WTC11 (cell line): ENCODE results near the gene KIAA1755. TPM values are rescaled to one million over a fixed set of nuclear protein-coding genes. Genes with fewer than 3 reads are reported as not detected.

Source experiments
- ATAC-seq: fragments of 200-7000 bp; cut with Tn5 transposase; 2 replicates; pipeline ENCODE4 v1.10.0; 2021; ENCODE audit warnings: mild to moderate bottlenecking, moderate library complexity
- CTCF ChIA-PET: fragments of 300-600 bp; sonication (Branson Sonifier 250); formaldehyde crosslinking; loops from one replicate; lab custom pipeline; 2021; ENCODE audit warnings: antibody characterized with exemption; lab: Charles Lee
- POLR2A ChIA-PET: fragments of 350-600 bp; sonication (Branson Sonifier 250); formaldehyde crosslinking; loops from one replicate; lab custom pipeline; 2021; ENCODE audit warnings: antibody characterized with exemption; lab: Charles Lee
- DNase-seq: peaks from one replicate; pipeline ENCODE4 v3.0.0; 2021; ENCODE audit warnings: low spot score
- H3K27ac Mint-ChIP-seq: 2 replicates; pipeline ENCODE4 v1.8.0; 2021; ENCODE audit warnings: mixed read lengths
- H3K27me3 Mint-ChIP-seq: 2 replicates; pipeline ENCODE4 v1.8.0; 2021; ENCODE audit warnings: low read depth, mild to moderate bottlenecking, moderate library complexity, mixed read lengths
- H3K36me3 Mint-ChIP-seq: 2 replicates; pipeline ENCODE4 v1.8.0; 2021; ENCODE audit warnings: mixed read lengths
- H3K4me1 Mint-ChIP-seq: 2 replicates; pipeline ENCODE4 v1.8.0; 2022; ENCODE audit warnings: mixed read lengths
- H3K4me3 Mint-ChIP-seq: 2 replicates; pipeline ENCODE4 v1.8.0; 2021; ENCODE audit warnings: mild to moderate bottlenecking, moderate library complexity, mixed read lengths
- H3K9me3 Mint-ChIP-seq: 2 replicates; pipeline ENCODE4 v1.8.0; 2021; ENCODE audit warnings: mixed read lengths
- ARID4B ChIP-seq: sonication (generic); formaldehyde crosslinking; IDR thresholded peaks from 2 replicates; pipeline ENCODE4 v1.8.0; 2023; ENCODE audit warnings: missing genetic modification reagents, mild to moderate bottlenecking, borderline replicate concordance
- CREB1 ChIP-seq: sonication (generic); formaldehyde crosslinking; IDR thresholded peaks from 2 replicates; pipeline ENCODE4 v1.8.0; 2023; ENCODE audit warnings: mild to moderate bottlenecking, missing genetic modification reagents
- FOXP1 ChIP-seq: sonication (generic); formaldehyde crosslinking; IDR thresholded peaks from 2 replicates; pipeline ENCODE4 v1.8.0; 2022; ENCODE audit warnings: missing genetic modification reagents, mild to moderate bottlenecking, moderate library complexity, borderline replicate concordance
- GTF2I ChIP-seq: fragments of 250-450 bp; sonication (Bioruptor Pico); conservative IDR thresholded peaks from 2 replicates; pipeline ENCODE4 v1.4.0; 2021; ENCODE audit warnings: mild to moderate bottlenecking
- NFYB ChIP-seq: sonication (generic); formaldehyde crosslinking; conservative IDR thresholded peaks from 2 replicates; pipeline ENCODE4 v1.8.0; 2022; ENCODE audit warnings: low read depth, missing genetic modification reagents
- PRDM15 ChIP-seq: sonication (generic); formaldehyde crosslinking; IDR thresholded peaks from 2 replicates; pipeline ENCODE4 v1.8.0; 2022; ENCODE audit warnings: missing genetic modification reagents
- SMAD3 ChIP-seq: sonication (generic); formaldehyde crosslinking; IDR thresholded peaks from 2 replicates; pipeline ENCODE4 v1.8.0; 2022; ENCODE audit warnings: missing genetic modification reagents, mild to moderate bottlenecking, borderline replicate concordance
- TCF7 ChIP-seq: sonication (generic); formaldehyde crosslinking; IDR thresholded peaks from 2 replicates; pipeline ENCODE4 v1.8.0; 2022; ENCODE audit warnings: mild to moderate bottlenecking, low read depth, missing genetic modification reagents, moderate library complexity
- TP53 ChIP-seq: sonication (generic); formaldehyde crosslinking; IDR thresholded peaks from 2 replicates; pipeline ENCODE4 v1.8.1; 2023; ENCODE audit warnings: mild to moderate bottlenecking, missing genetic modification reagents
- ZNF138 ChIP-seq: sonication (generic); formaldehyde crosslinking; conservative IDR thresholded peaks from 2 replicates; pipeline ENCODE4 v1.8.1; 2022; ENCODE audit warnings: mild to moderate bottlenecking, moderate library complexity, missing genetic modification reagents
- ZNF263 ChIP-seq: sonication (generic); formaldehyde crosslinking; IDR thresholded peaks from 2 replicates; pipeline ENCODE4 v1.8.1; 2022; ENCODE audit warnings: low read depth, mild to moderate bottlenecking, moderate library complexity, missing genetic modification reagents
- ZNF317 ChIP-seq: sonication (generic); formaldehyde crosslinking; IDR thresholded peaks from 2 replicates; pipeline ENCODE4 v1.8.1; 2023; ENCODE audit warnings: low read depth, mild to moderate bottlenecking, moderate library complexity, missing genetic modification reagents, borderline replicate concordance
- ZNF396 ChIP-seq: fragments of 250-450 bp; sonication (Bioruptor Pico); IDR thresholded peaks from 2 replicates; pipeline ENCODE4 v1.8.0; 2021; ENCODE audit warnings: mild to moderate bottlenecking, moderate library complexity, borderline replicate concordance
- ZNF423 ChIP-seq: fragments of 250-450 bp; sonication (Bioruptor Pico); IDR thresholded peaks from 2 replicates; pipeline ENCODE4 v2.1.2; 2022; ENCODE audit warnings: mild to moderate bottlenecking, moderate library complexity
- ZNF671 ChIP-seq: fragments of 250-450 bp; sonication (Bioruptor Pico); IDR thresholded peaks from 2 replicates; pipeline ENCODE4 v1.8.0; 2021; ENCODE audit warnings: mild to moderate bottlenecking
- total RNA-seq: library from RNA; stranded (reverse); gene quantifications from 3 replicates; pipeline ENCODE4 v1.2.3, GENCODE V29; 2021
- TF ChIP-seq, protein P1 (sequence below): sonication (generic); formaldehyde crosslinking; IDR thresholded peaks from 2 replicates; pipeline ENCODE4 v1.8.1; 2022; ENCODE audit warnings: missing genetic modification reagents, borderline replicate concordance
- TF ChIP-seq, protein P2 (sequence below): fragments of 250-450 bp; sonication (Bioruptor Pico); IDR thresholded peaks from 2 replicates; pipeline ENCODE4 v1.9.0; 2021; ENCODE audit warnings: mild to moderate bottlenecking, borderline replicate concordance
- TF ChIP-seq, protein P3 (sequence below): sonication (generic); formaldehyde crosslinking; IDR thresholded peaks from 2 replicates; pipeline ENCODE4 v1.8.0; 2022; ENCODE audit warnings: mild to moderate bottlenecking, missing genetic modification reagents
- TF ChIP-seq, protein P4 (sequence below): fragments of 250-450 bp; sonication (Bioruptor Pico); IDR thresholded peaks from 2 replicates; pipeline ENCODE4 v1.8.0; 2021; ENCODE audit warnings: mild to moderate bottlenecking

The KIAA1755 gene
- total RNA-seq, 1 experiment from 2014 or later = 0.50 TPM

- TF ChIP-seq NFYB (CRISPR knock-in tag) (no peak), GTF2I (CRISPR knock-in tag) (no peak), FOXP1 (CRISPR knock-in tag) (no peak), ZNF263 (CRISPR knock-in tag) (no peak), ZNF396 (no peak), PRDM15 (CRISPR knock-in tag) (no peak), TP53 (no peak), TCF7 (no peak), ZNF671 (no peak), ZNF317 (no peak), ZNF138 (CRISPR knock-in tag) (no peak), ZNF423 (no peak)
- TF ChIP-seq, protein P1, sequence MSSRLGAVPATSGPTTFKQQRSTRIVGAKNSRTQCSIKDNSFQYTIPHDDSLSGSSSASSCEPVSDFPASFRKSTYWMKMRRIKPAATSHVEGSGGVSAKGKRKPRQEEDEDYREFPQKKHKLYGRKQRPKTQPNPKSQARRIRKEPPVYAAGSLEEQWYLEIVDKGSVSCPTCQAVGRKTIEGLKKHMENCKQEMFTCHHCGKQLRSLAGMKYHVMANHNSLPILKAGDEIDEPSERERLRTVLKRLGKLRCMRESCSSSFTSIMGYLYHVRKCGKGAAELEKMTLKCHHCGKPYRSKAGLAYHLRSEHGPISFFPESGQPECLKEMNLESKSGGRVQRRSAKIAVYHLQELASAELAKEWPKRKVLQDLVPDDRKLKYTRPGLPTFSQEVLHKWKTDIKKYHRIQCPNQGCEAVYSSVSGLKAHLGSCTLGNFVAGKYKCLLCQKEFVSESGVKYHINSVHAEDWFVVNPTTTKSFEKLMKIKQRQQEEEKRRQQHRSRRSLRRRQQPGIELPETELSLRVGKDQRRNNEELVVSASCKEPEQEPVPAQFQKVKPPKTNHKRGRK = no peak
- TF ChIP-seq, protein P2, sequence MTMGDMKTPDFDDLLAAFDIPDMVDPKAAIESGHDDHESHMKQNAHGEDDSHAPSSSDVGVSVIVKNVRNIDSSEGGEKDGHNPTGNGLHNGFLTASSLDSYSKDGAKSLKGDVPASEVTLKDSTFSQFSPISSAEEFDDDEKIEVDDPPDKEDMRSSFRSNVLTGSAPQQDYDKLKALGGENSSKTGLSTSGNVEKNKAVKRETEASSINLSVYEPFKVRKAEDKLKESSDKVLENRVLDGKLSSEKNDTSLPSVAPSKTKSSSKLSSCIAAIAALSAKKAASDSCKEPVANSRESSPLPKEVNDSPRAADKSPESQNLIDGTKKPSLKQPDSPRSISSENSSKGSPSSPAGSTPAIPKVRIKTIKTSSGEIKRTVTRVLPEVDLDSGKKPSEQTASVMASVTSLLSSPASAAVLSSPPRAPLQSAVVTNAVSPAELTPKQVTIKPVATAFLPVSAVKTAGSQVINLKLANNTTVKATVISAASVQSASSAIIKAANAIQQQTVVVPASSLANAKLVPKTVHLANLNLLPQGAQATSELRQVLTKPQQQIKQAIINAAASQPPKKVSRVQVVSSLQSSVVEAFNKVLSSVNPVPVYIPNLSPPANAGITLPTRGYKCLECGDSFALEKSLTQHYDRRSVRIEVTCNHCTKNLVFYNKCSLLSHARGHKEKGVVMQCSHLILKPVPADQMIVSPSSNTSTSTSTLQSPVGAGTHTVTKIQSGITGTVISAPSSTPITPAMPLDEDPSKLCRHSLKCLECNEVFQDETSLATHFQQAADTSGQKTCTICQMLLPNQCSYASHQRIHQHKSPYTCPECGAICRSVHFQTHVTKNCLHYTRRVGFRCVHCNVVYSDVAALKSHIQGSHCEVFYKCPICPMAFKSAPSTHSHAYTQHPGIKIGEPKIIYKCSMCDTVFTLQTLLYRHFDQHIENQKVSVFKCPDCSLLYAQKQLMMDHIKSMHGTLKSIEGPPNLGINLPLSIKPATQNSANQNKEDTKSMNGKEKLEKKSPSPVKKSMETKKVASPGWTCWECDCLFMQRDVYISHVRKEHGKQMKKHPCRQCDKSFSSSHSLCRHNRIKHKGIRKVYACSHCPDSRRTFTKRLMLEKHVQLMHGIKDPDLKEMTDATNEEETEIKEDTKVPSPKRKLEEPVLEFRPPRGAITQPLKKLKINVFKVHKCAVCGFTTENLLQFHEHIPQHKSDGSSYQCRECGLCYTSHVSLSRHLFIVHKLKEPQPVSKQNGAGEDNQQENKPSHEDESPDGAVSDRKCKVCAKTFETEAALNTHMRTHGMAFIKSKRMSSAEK (CRISPR knock-in tag) = no peak
- TF ChIP-seq, protein P3, sequence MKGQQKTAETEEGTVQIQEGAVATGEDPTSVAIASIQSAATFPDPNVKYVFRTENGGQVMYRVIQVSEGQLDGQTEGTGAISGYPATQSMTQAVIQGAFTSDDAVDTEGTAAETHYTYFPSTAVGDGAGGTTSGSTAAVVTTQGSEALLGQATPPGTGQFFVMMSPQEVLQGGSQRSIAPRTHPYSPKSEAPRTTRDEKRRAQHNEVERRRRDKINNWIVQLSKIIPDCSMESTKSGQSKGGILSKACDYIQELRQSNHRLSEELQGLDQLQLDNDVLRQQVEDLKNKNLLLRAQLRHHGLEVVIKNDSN (CRISPR knock-in tag) = no peak
- ChIA-PET CTCF (interaction anchor here (0.7 to 3.4 kb wide), 3 partner anchors 8 to 90 kb away, joined by 3 to 15 read pairs (median 3); no protein-coding TSS in a partner anchor), POLR2A (no interaction called here)
- 0 out of 2 replicates have a peak, but pooled peaks cover 3% of the 10 kb centered on the region for H3K4me1 Mint-ChIP-seq
- DNase-seq (no peak), ATAC-seq (no peak)
- no peaks in the 10 kb centered on the region for H3K27me3 Mint-ChIP-seq
- H3K9me3 Mint-ChIP-seq = peaks cover 4% of the 10 kb centered on the region
- no peaks in the 10 kb centered on the region for H3K36me3 Mint-ChIP-seq
- H3K4me3 Mint-ChIP-seq = no peak overlapping the region
- H3K27ac Mint-ChIP-seq = no peak overlapping the region
Observed at GRCh38 chr20:38231531-38232121, 28.9 kb downstream of the KIAA1755 start.

DNA sequence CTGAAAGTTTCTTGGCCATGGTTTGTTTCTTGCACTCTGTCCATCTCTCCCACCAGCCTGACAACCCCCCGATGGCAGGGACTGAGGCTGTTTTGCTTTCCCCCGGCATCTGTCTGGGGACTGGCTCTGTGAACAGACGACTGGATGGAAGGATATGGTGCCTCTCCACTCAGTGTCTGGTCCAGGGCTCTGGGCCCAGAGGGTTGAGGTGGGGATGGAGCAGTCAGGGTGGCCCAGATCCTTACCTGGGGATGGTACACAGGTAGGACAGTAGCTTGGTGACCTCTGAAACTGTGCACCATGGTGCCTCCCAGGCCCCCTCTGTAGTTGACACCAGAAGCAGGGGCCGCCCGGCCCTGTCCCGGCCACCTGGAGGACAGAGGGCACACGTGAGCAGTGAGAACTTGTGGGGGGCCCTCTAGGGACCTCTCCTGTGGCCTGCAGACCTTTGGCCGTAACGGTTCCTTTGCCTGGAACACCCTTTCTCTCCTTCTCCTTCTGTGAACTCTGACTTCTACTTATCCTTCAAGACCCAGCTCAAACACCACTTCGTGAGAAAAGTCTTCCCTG, 29.5 kb downstream of the KIAA1755 start:
- Mint-ChIP-seq H3K9me3 (peaks cover 4% of the 10 kb centered on the region), H3K27me3 (no peaks in the 10 kb centered on the region), H3K27ac (no peak overlapping the region), H3K4me3 (no peak overlapping the region), H3K4me1 (0 out of 2 replicates have a peak, but pooled peaks cover 3% of the 10 kb centered on the region), H3K36me3 (no peaks in the 10 kb centered on the region)
- ATAC-seq (no peak), DNase-seq (no peak)
- ChIA-PET CTCF (interaction anchor here (0.7 to 3.4 kb wide), 2 partner anchors 9 to 10 kb away, joined by 3 to 15 read pairs; no protein-coding TSS in a partner anchor), POLR2A (no interaction called here)
- TF ChIP-seq ARID4B = no peak
- TF ChIP-seq ZNF138 (CRISPR knock-in tag) = no peak
- TF ChIP-seq CREB1 (CRISPR knock-in tag) = no peak
- TF ChIP-seq SMAD3 (CRISPR knock-in tag) = no peak
- TF ChIP-seq, protein P4, sequence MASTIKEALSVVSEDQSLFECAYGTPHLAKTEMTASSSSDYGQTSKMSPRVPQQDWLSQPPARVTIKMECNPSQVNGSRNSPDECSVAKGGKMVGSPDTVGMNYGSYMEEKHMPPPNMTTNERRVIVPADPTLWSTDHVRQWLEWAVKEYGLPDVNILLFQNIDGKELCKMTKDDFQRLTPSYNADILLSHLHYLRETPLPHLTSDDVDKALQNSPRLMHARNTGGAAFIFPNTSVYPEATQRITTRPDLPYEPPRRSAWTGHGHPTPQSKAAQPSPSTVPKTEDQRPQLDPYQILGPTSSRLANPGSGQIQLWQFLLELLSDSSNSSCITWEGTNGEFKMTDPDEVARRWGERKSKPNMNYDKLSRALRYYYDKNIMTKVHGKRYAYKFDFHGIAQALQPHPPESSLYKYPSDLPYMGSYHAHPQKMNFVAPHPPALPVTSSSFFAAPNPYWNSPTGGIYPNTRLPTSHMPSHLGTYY (CRISPR knock-in tag) = no peak
